ENCODE measurements around the gene RBM4.

- TF ChIP-seq SIN3A (IDR thresholded peaks at IDR 0.05; ENCODE audit: borderline replicate concordance, insufficient read depth, low read length) (no peak), POLR2AphosphoS5 (IDR thresholded peaks at IDR 0.05; ENCODE audit: low read depth, low read length) (no peak), TAF1 (IDR thresholded peaks at IDR 0.05; ENCODE audit: borderline replicate concordance, insufficient read depth, low read length) (no peak)
Measured at GRCh38 chr11:66686100-66686785, 47.7 kb downstream of the RBM4 start.

All from PFSK-1 (cell line).